ENCODE data around the gene MIER2.
"Not testable (repeated sequence)": the region's sequence is repeated elsewhere in the genome, so short reads cannot be mapped to it uniquely, and the experiment has no call there.

The MIER2 gene, protein sequence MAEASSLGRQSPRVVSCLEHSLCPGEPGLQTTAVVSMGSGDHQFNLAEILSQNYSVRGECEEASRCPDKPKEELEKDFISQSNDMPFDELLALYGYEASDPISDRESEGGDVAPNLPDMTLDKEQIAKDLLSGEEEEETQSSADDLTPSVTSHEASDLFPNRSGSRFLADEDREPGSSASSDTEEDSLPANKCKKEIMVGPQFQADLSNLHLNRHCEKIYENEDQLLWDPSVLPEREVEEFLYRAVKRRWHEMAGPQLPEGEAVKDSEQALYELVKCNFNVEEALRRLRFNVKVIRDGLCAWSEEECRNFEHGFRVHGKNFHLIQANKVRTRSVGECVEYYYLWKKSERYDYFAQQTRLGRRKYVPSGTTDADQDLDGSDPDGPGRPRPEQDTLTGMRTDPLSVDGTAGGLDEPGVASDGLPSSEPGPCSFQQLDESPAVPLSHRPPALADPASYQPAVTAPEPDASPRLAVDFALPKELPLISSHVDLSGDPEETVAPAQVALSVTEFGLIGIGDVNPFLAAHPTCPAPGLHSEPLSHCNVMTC

DNA sequence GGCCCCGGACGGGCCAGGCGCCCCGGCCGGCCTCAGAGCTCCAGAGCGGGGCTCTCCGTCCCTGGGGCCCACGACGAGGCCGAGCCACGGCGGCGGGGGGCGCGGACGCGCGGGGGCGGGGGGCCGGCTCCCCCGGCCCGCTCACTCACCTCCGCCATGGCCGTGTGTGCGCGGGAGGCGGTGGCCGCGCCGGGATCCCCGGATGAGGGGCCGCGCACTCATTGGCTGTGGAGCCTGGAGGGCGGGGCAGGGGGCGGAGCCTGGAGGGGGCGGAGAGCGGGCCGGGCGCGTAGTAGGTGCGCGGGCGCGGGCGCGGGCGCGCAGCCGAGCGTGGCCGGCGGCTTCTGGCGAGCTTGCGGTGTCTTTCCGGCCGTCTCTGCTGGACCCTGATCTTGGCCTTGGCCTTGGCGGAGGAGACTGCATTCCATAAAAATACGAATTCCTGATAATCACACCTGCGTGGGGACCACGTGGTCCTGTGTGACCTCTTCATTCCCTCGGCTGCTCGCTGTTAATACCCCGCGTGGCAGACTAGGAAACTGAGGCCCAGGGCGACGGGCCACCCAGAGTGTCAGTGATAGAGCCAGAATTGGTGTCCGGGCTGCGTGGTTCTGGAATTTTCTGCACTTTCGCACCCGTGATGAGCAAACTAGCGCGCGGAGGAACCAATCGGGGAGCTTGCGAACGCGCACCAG lies at the start of gene MIER2:
TSS of gene MIER2 (minus strand) at position 172 of the 695 bp plus-strand sequence. CDS start at position 158, 14 bp downstream.
- H3K27ac ChIP-seq = peak within 1 kb of the TSS; percentile 61
- no peak for TF ChIP-seq ZFX (IDR thresholded peaks at IDR 0.05; ENCODE audit: borderline replicate concordance)
- TF ChIP-seq, protein P1, sequence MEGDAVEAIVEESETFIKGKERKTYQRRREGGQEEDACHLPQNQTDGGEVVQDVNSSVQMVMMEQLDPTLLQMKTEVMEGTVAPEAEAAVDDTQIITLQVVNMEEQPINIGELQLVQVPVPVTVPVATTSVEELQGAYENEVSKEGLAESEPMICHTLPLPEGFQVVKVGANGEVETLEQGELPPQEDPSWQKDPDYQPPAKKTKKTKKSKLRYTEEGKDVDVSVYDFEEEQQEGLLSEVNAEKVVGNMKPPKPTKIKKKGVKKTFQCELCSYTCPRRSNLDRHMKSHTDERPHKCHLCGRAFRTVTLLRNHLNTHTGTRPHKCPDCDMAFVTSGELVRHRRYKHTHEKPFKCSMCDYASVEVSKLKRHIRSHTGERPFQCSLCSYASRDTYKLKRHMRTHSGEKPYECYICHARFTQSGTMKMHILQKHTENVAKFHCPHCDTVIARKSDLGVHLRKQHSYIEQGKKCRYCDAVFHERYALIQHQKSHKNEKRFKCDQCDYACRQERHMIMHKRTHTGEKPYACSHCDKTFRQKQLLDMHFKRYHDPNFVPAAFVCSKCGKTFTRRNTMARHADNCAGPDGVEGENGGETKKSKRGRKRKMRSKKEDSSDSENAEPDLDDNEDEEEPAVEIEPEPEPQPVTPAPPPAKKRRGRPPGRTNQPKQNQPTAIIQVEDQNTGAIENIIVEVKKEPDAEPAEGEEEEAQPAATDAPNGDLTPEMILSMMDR (IDR thresholded peaks at IDR 0.05) = no peak

- not testable (repeated sequence) for H3K27ac ChIP-seq
Observed at GRCh38 chr19:393560-393959, 49.0 kb upstream of the MIER2 start.

DNA sequence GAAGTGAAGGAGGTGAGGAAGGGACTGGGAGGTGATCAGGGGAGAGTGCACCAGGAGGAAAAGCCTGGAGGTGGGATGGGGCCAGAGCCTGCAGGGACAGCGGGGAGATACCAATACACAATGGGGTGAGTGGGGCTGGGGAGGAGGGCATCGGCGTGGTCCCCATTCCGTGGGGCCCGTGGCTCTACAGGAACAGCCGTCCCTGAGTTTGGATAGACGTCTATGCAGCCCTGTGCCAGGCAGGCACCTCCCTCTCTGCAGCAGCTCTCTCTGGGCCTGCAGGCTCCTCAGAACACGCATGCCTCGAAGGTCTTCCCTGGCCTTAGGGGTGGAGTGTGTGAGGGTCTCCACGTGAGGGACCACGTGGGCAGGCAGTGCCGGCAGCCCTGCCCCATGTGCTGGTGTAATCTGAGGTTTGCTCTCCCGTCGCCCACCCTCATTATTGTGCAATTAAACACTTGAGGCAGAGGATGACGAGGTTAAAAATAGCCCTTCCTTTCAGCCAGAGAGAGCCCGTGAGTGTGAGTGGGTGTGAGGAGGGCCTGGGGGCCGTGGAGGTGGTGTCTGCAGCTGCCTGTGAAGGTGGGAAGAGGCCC lies 47.9 kb upstream of the MIER2 start:
- TF ChIP-seq ZFX (IDR thresholded peaks at IDR 0.05; ENCODE audit: borderline replicate concordance) = no peak
- TF ChIP-seq, protein P1 (IDR thresholded peaks at IDR 0.05) = no peak
- no peak overlapping the region for H3K27ac ChIP-seq

GRCh38 chr19:391726-392374 lies 47.3 kb upstream of the MIER2 start:
- no peak overlapping the region for H3K27ac ChIP-seq
- TF ChIP-seq, protein P1 (IDR thresholded peaks at IDR 0.05) = no peak
- no peak for TF ChIP-seq ZFX (IDR thresholded peaks at IDR 0.05; ENCODE audit: borderline replicate concordance)

DNA sequence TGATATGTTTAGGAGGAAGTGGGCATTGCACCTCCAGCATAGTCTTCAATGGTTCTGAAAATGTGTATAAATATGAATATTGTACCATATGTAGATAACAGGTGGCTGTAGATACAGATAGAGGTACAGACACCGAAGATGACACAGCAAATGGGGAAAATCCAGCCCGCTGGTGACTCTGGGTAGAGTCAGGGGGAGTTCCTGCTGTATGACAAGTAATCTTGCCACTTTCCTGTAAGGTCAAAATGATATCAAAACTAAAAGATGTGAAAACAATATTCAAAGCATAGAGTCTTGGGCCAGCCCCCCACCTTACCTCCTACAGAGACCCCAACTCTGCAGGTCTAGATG lies 46.6 kb upstream of the MIER2 start:
- TF ChIP-seq, protein P1 (IDR thresholded peaks at IDR 0.05) = no peak
- no peak overlapping the region for H3K27ac ChIP-seq

- no peak for TF ChIP-seq ZFX (IDR thresholded peaks at IDR 0.05; ENCODE audit: borderline replicate concordance)
- TF ChIP-seq, protein P1 (IDR thresholded peaks at IDR 0.05) = no peak
- H3K27ac ChIP-seq = no peak overlapping the region
Observed at GRCh38 chr19:390386-391206, 46.0 kb upstream of the MIER2 start.

GRCh38 chr19:389935-390289 lies 45.3 kb upstream of the MIER2 start:
- no peak overlapping the region for H3K27ac ChIP-seq
- no peak for TF ChIP-seq ZFX (IDR thresholded peaks at IDR 0.05; ENCODE audit: borderline replicate concordance)
- TF ChIP-seq, protein P1 (IDR thresholded peaks at IDR 0.05) = no peak

All from 22Rv1 (cell line).